Effector CD8-positive, alpha-beta T cell (primary cell): ENCODE measurements around the gene PLCB1.
"Not testable (repeated sequence)": the region's sequence is repeated elsewhere in the genome, so short reads cannot be mapped to it uniquely, and the experiment has no call there.

Experiments used
- DNase-seq: peaks from one replicate; lab custom pipeline; 2025; lab: John Stamatoyannopoulos, UW
- total RNA-seq, 4 experiments: gene quantifications; one replicate each; lab custom pipeline; 2026; lab: John Stamatoyannopoulos, UW

Gene PLCB1
- total RNA-seq, result 1.9 to 27.5 (median 25.8) reads per million in 4 experiments

GRCh38 chr20:8131598-8132483, at the start of gene PLCB1:
PLCB1 (plus strand) TSS chr20:8132266; CDS start chr20:8132652, 386 bp downstream.
- peak; percentile 74 for DNase-seq

- DNase-seq, result no peak
Measured at GRCh38 chr20:8082989-8083388, 49.1 kb upstream of the PLCB1 start.

GRCh38 chr20:8089668-8090067, 42.4 kb upstream of the PLCB1 start:
- no peak for DNase-seq

GRCh38 chr20:8094415-8094818, 37.6 kb upstream of the PLCB1 start:
- DNase-seq, result no peak

- no peak for DNase-seq
Measured at GRCh38 chr20:8094850-8095249, 37.2 kb upstream of the PLCB1 start.

- DNase-seq, result no peak
Measured at GRCh38 chr20:8095648-8096572, 36.2 kb upstream of the PLCB1 start.

- no peak for DNase-seq
Measured at GRCh38 chr20:8097307-8097706, 34.8 kb upstream of the PLCB1 start.

GRCh38 chr20:8104252-8104651, 27.8 kb upstream of the PLCB1 start:
- DNase-seq, result no peak

- not testable (repeated sequence) for DNase-seq
Measured at GRCh38 chr20:8114612-8115011, 17.5 kb upstream of the PLCB1 start.

- DNase-seq, result no peak
Measured at GRCh38 chr20:8115436-8115835, 16.6 kb upstream of the PLCB1 start.

GRCh38 chr20:8116067-8116811, 15.8 kb upstream of the PLCB1 start:
- no peak for DNase-seq

- DNase-seq, result no peak
Measured at GRCh38 chr20:8117636-8118035, 14.4 kb upstream of the PLCB1 start.

GRCh38 chr20:8118039-8118438, 14.0 kb upstream of the PLCB1 start:
- DNase-seq, result no peak

GRCh38 chr20:8118760-8119159, 13.3 kb upstream of the PLCB1 start:
- DNase-seq, result no peak

GRCh38 chr20:8121666-8122065, 10.4 kb upstream of the PLCB1 start:
- DNase-seq, result no peak

- DNase-seq, result no peak
Measured at GRCh38 chr20:8124639-8125038, 7.4 kb upstream of the PLCB1 start.

- DNase-seq, result no peak
Measured at GRCh38 chr20:8126181-8126580, 5.9 kb upstream of the PLCB1 start.

GRCh38 chr20:8126841-8127378, 5.2 kb upstream of the PLCB1 start:
- DNase-seq, result no peak

- DNase-seq, result no peak
Measured at GRCh38 chr20:8127553-8128255, 4.4 kb upstream of the PLCB1 start.

- DNase-seq, result no peak
Measured at GRCh38 chr20:8128291-8129060, 3.6 kb upstream of the PLCB1 start.
